Mesenchymal stem cell (in vitro differentiated cells and primary cell): ENCODE results near the gene YPEL1. TPM values are rescaled to one million over a fixed set of nuclear protein-coding genes. Genes with fewer than 3 reads are reported as not detected.

Experiments
- small RNA-seq: library from polyadenylated mRNA; stranded (forward); fragments of <200 nt; extraction: miRNeasy Mini kit (QIAGEN cat#:217004); gene quantifications from one replicate; pipeline ENCODE3, GENCODE V24; 2013; ENCODE audit warnings: low read depth

The YPEL1 gene

Small RNA genes lying within 50 kb of the gene (small RNA-seq; reads per million reads assigned to genes)
- gene MIR301B (915 reads per million, percentile 97 among the genes with 10 or more reads in this experiment), gene RN7SL280P (not detected)
